HCT116 (cell line): ENCODE results near the gene IL17RA. TPM values are rescaled to one million over a fixed set of nuclear protein-coding genes. Genes with fewer than 3 reads are reported as not detected.

Experiments used
- ATAC-seq: fragments of 200-7000 bp; cut with Tn5 transposase; 2 replicates; pipeline ENCODE4 v1.9.1; 2020; ENCODE audit warnings: mild to moderate bottlenecking, moderate library complexity
- BruUV-seq: library from RNA; stranded (reverse); fragments of 400-500 nt; replicated peaks from 2 replicates; lab custom pipeline; 2021; lab: Mats Ljungman, UMichigan
- CTCF ChIA-PET: fragments of 300-600 bp; sonication (Branson Sonifier 250); formaldehyde crosslinking; loops from one replicate; lab custom pipeline; 2021; ENCODE audit warnings: antibody characterized with exemption; lab: Charles Lee
- POLR2A ChIA-PET: fragments of 300-600, 350-600 bp; sonication (Branson Sonifier 250); formaldehyde crosslinking; loops from one replicate; lab custom pipeline; 2021; ENCODE audit warnings: antibody characterized with exemption; lab: Charles Lee
- RAD21 ChIA-PET, 2 experiments: fragments of 300-600 bp; sonication (Branson Sonifier 250); formaldehyde crosslinking; loops; one replicate each; lab custom pipeline; 2023; ENCODE audit warnings: low total read pairs in 2 of 2; ENCODE audit not compliant: uncharacterized antibody in 2 of 2, unreplicated experiment in 2 of 2, low non-redundant PET in 1 of 2; lab: Charles Lee
- DNase-seq: peaks from one replicate; pipeline ENCODE4 v3.0.0-alpha.2; 2010; ENCODE audit warnings: low read depth, low spot score
- H2AFZ ChIP-seq: fragments of 200-600 bp; shearing (Covaris generic), sonication (generic); 2 replicates; pipeline ENCODE4 v1.6.1; 2017; ENCODE audit warnings: low read depth, mixed run types, mixed read lengths, antibody characterized with exemption, low read length; ENCODE audit not compliant: poor library complexity, severe bottlenecking
- H3K27ac ChIP-seq: 2 replicates; pipeline ENCODE4 v1.5.1; 2012; ENCODE audit warnings: low read depth, low read length
- H3K27me3 ChIP-seq: fragments of 200-600 bp; sonication (generic); 2 replicates; pipeline ENCODE4 v1.6.1; 2016; ENCODE audit warnings: mixed run types, low read length, mixed read lengths; ENCODE audit not compliant: insufficient read depth
- H3K36me3 ChIP-seq, 2 experiments: fragments of 200-500 bp in 1 of 2; fragments of 200-600 bp in 1 of 2; sonication (Bioruptor generic) in 1 of 2; sonication (generic) in 1 of 2; 2 replicates each; pipeline versions ENCODE4 v1.5.1 to v1.6.1; 2014 to 2016; ENCODE audit warnings: low read length in 2 of 2, inconsistent platforms in 1 of 2, mixed read lengths in 1 of 2, mixed run types in 1 of 2; ENCODE audit not compliant: insufficient read depth in 2 of 2, control insufficient read depth in 1 of 2
- H3K4me1 ChIP-seq, 2 experiments: fragments of 200-600 bp in 1 of 2; sonication (generic) in 1 of 2; 2 replicates each; pipeline versions ENCODE4 v1.5.1 to v1.6.1; 2012 to 2017; ENCODE audit warnings: low read length in 2 of 2, inconsistent platforms in 1 of 2, mild to moderate bottlenecking in 1 of 2, mixed read lengths in 1 of 2, mixed run types in 1 of 2, moderate library complexity in 1 of 2; ENCODE audit not compliant: insufficient read depth in 2 of 2, control insufficient read depth in 1 of 2
- H3K4me2 ChIP-seq: fragments of 200-600 bp; sonication (generic); 2 replicates; pipeline ENCODE4 v1.6.1; 2017; ENCODE audit warnings: mixed run types, low read length, mixed read lengths
- H3K4me3 ChIP-seq, 2 experiments: fragments of 200-600 bp in 1 of 2; sonication (generic) in 1 of 2; replicated peaks in 1 of 2; 2 replicates each; pipeline ENCODE4 v1.5.1; 2011 to 2016; ENCODE audit warnings: low read length in 2 of 2, control low read depth in 1 of 2, low read depth in 1 of 2, mild to moderate bottlenecking in 1 of 2, mixed read lengths in 1 of 2, mixed run types in 1 of 2
- H3K79me2 ChIP-seq: fragments of 200-600 bp; sonication (generic); 2 replicates; pipeline ENCODE4 v1.6.1; 2017; ENCODE audit warnings: mild to moderate bottlenecking, mixed run types, low read length, moderate library complexity, mixed read lengths; ENCODE audit not compliant: insufficient read depth
- H3K9ac ChIP-seq: fragments of 200-600 bp; sonication (generic); 2 replicates; pipeline ENCODE4 v1.6.1; 2016; ENCODE audit warnings: low read length, mixed read lengths
- H3K9me2 ChIP-seq: fragments of 200-600 bp; sonication (generic), shearing (Covaris generic); 2 replicates; pipeline ENCODE4 v1.6.1; 2017; ENCODE audit warnings: mixed run types, mild to moderate bottlenecking, moderate library complexity; ENCODE audit not compliant: insufficient read depth
- H3K9me3 ChIP-seq, 2 experiments: fragments of 200-500 bp in 1 of 2; fragments of 200-600 bp in 1 of 2; sonication (Bioruptor generic) in 1 of 2; sonication (generic) in 1 of 2; 2 replicates each; pipeline ENCODE4 v1.6.1; 2014 to 2017; ENCODE audit warnings: low read length in 2 of 2, mixed read lengths in 2 of 2, inconsistent platforms in 1 of 2, low read depth in 1 of 2, mild to moderate bottlenecking in 1 of 2, mixed run types in 1 of 2, moderate library complexity in 1 of 2; ENCODE audit not compliant: control insufficient read depth in 1 of 2, insufficient read depth in 1 of 2
- H4K20me1 ChIP-seq: fragments of 200-600 bp; sonication (generic), shearing (Covaris generic); 2 replicates; pipeline ENCODE4 v1.6.1; 2017; ENCODE audit warnings: mixed run types, mild to moderate bottlenecking, moderate library complexity; ENCODE audit not compliant: insufficient read depth
- EGR1 ChIP-seq: IDR thresholded peaks from 2 replicates; pipeline ENCODE4 v1.6.1; 2012; ENCODE audit warnings: low read depth
- ELF1 ChIP-seq: IDR thresholded peaks from 2 replicates; pipeline ENCODE4 v1.6.1; 2012; ENCODE audit warnings: low read depth, borderline replicate concordance
- FOSL1 ChIP-seq: IDR thresholded peaks from 2 replicates; pipeline ENCODE4 v1.6.1; 2012; ENCODE audit warnings: low read depth
- JUND ChIP-seq: IDR thresholded peaks from 2 replicates; pipeline ENCODE4 v1.6.1; 2012
- MAX ChIP-seq: IDR thresholded peaks from 2 replicates; pipeline ENCODE4 v1.6.1; 2012
- POLR2A ChIP-seq: IDR thresholded peaks from 2 replicates; pipeline ENCODE4 v1.7.0; 2011; ENCODE audit warnings: borderline replicate concordance; ENCODE audit not compliant: insufficient read depth, insufficient read length; ENCODE audit errors: extremely low read depth
- RAD21 ChIP-seq: IDR thresholded peaks from 2 replicates; pipeline ENCODE4 v1.6.1; 2012; ENCODE audit warnings: low read depth, mild to moderate bottlenecking
- REST ChIP-seq: IDR thresholded peaks from 2 replicates; pipeline ENCODE4 v1.6.1; 2012; ENCODE audit warnings: low read depth
- ZBTB33 ChIP-seq: IDR thresholded peaks from 2 replicates; pipeline ENCODE4 v1.6.1; 2011; ENCODE audit warnings: mild to moderate bottlenecking, low read length, moderate library complexity; ENCODE audit not compliant: insufficient replicate concordance; ENCODE audit errors: extremely low read depth
- intact Hi-C: fragments of 100-400 bp; cut with micrococcal nuclease; formaldehyde crosslinking; loops from 2 replicates; pipeline ENCODE4 v1.10.0; 2022
- total RNA-seq: library from RNA; stranded (reverse); gene quantifications from one replicate; pipeline ENCODE4 v1.2.1, GENCODE V29; 2021; ENCODE audit not compliant: unreplicated experiment

IL17RA gene
- total RNA-seq, 1 experiment from 2014 or later = 17.3 TPM

GRCh38 chr22:17074648-17075002 is 10.2 kb upstream of the IL17RA start:
- no TSS peak for BruUV-seq
- Histone ChIP-seq H3K79me2 (no peaks in the 10 kb centered on the region), H3K4me2 (peak overlapping the region; percentile 20), H3K36me3 (no peaks in the 10 kb centered on the region), H3K9ac (no peak overlapping the region), H3K27me3 (no peaks in the 10 kb centered on the region), H2AFZ (no peak overlapping the region), H3K27ac (peak overlapping the region; percentile 22; the same call in 1 of the 2 replicates), H3K4me1 (peaks cover 9 to 24% of the 10 kb centered on the region in 2 experiments), H3K9me3 (no peaks in the 10 kb centered on the region), H3K9me2 (no peaks in the 10 kb centered on the region), H3K4me3 (no peak overlapping the region), H4K20me1 (no peaks in the 10 kb centered on the region)
- intact Hi-C loops = loop anchor here (1.0 kb wide), 2 partner anchors 97 to 427 kb away; no protein-coding TSS in a partner anchor
- no peak for DNase-seq
- ATAC-seq = no peak
- CTCF ChIA-PET = interaction anchor here (1.0 to 6.2 kb wide), 15 partner anchors 9 to 1001 kb away, joined by 3 to 63 read pairs (median 4); partner anchors contain the start of gene IL17RA
- TF ChIP-seq POLR2A (no peak), FOSL1 (no peak), EGR1 (no peak), ELF1 (no peak), RAD21 (no peak), ZBTB33 (no peak), JUND (no peak), MAX (no peak), REST (no peak)
- RAD21 ChIA-PET = interaction anchor here (0.6 to 1.6 kb wide), 6 partner anchors 21 to 427 kb away, joined by 3 to 9 read pairs (median 4); no protein-coding TSS in a partner anchor
- POLR2A ChIA-PET = interaction anchor here (1.0 kb wide), 1 partner anchor 97 kb away, joined by 3 read pairs; no protein-coding TSS in a partner anchor
